Measurements from ENCODE around the gene C6orf132.
"Not testable (repeated sequence)": the region's sequence is repeated elsewhere in the genome, so short reads cannot be mapped to it uniquely, and the experiment has no call there.

C6orf132 gene

GRCh38 chr6:42142118-42142835 lies at the start of gene C6orf132:
C6orf132 (minus strand) TSS chr6:42142620; CDS start chr6:42142444, 176 bp downstream.
- no peak for DNase-seq

- DNase-seq, result no peak
Observed at GRCh38 chr6:42190554-42191183, 48.2 kb upstream of the C6orf132 start.

- DNase-seq, result no peak
Observed at GRCh38 chr6:42188406-42188805, 46.0 kb upstream of the C6orf132 start.

GRCh38 chr6:42185597-42185996 lies 43.2 kb upstream of the C6orf132 start:
- DNase-seq, result no peak

- DNase-seq, result no peak
Observed at GRCh38 chr6:42184475-42184874, 42.1 kb upstream of the C6orf132 start.

GRCh38 chr6:42182101-42182500 lies 39.7 kb upstream of the C6orf132 start:
- no peak for DNase-seq

- DNase-seq, result peak; percentile 67
Observed at GRCh38 chr6:42179945-42180313, 37.5 kb upstream of the C6orf132 start.

GRCh38 chr6:42179261-42179944 lies 37.0 kb upstream of the C6orf132 start:
- no peak for DNase-seq

GRCh38 chr6:42177514-42178364 lies 35.3 kb upstream of the C6orf132 start:
- peak; percentile 35 for DNase-seq

GRCh38 chr6:42176981-42177380 lies 34.6 kb upstream of the C6orf132 start:
- no peak for DNase-seq

- no peak for DNase-seq
Observed at GRCh38 chr6:42175860-42176259, 33.4 kb upstream of the C6orf132 start.

GRCh38 chr6:42173101-42173500 lies 30.7 kb upstream of the C6orf132 start, which contains the start of gene GUCA1A:
GUCA1A (plus strand) TSS chr6:42173364; CDS start chr6:42173614, 250 bp downstream.
- no peak for DNase-seq

- no peak for DNase-seq
Observed at GRCh38 chr6:42171813-42172581, 29.6 kb upstream of the C6orf132 start.

- not testable (repeated sequence) for DNase-seq
Observed at GRCh38 chr6:42169780-42170179, 27.4 kb upstream of the C6orf132 start.

- DNase-seq, result no peak
Observed at GRCh38 chr6:42168650-42169049, 26.2 kb upstream of the C6orf132 start.

- DNase-seq, result peak; percentile 85
Observed at GRCh38 chr6:42166444-42167141, 24.2 kb upstream of the C6orf132 start.

GRCh38 chr6:42165016-42165415 lies 22.6 kb upstream of the C6orf132 start:
- no peak for DNase-seq

- DNase-seq, result no peak
Observed at GRCh38 chr6:42163981-42164380, 21.6 kb upstream of the C6orf132 start.

- no peak for DNase-seq
Observed at GRCh38 chr6:42162812-42163211, 20.4 kb upstream of the C6orf132 start.

GRCh38 chr6:42162384-42162783 lies 20.0 kb upstream of the C6orf132 start:
- no peak for DNase-seq

GRCh38 chr6:42159431-42160024 lies 17.1 kb upstream of the C6orf132 start:
- DNase-seq, result no peak
